ENCODE measurements around the gene SKOR1.
A peak's percentile ranks its signal among the peaks of the same experiment; 100 is the strongest.

The SKOR1 gene

DNA sequence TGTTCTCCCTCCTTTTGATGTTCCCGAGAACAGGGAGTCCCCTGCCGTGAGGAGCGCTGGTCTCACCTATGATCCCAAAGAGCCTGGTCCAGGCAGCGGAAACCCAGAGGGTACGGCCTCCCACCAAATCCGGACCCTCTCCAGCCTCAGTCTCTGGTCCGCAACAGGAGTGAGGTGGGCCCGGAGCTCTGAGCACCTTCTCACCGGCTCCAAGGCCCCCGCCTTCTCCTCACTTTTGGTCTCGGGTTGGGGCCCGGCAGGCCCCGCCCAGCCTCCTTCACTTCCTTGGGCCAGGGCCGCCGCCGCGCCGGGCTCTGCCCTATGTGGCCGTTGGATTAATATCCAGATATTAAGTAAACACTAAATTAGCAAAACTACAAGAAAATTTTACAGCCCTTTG lies 5.7 kb upstream of the SKOR1 start:
- no peak for DNase-seq

DNA sequence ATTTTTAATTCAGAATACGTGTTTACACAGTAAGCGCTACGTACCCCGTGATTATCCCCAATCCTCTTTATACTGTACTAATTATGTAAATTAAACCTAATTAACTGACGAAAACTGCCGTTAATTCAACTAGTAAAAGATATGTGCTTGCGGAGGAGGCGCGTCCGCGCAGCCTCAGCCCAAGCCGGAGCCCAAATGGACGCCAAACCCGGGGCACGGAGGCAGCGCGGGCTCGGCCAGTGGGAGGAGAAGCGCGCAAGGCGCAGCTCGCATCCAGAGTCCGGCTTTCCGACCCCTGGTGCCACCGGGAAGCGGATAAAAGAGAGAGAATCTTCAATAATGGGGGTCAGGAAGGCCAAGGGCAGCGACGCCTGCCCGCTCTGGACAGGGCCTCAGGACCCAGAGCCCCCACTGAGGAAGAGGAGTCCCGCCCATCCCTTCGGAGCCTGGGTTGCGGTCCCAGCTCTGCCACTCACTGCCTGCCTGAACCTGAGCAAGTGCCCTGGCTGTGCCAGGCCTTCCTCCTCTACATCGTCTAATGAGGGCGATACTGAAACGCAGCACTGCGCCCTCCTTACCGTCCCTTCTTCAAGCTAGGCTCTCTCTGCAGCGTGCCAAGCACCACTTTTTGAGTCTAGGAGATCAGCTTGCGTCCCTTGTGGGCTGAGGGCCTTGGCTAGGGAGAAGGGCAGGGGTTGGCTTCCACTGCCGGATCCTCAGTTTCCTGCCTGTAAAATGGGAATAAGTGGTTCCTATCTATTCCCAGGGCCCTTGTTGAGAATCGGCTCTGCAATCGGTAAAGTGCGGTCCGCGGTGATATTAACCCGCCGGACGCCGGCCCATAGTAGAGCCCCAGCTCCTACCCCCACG lies 5.0 kb upstream of the SKOR1 start:
- no peak for DNase-seq

DNA sequence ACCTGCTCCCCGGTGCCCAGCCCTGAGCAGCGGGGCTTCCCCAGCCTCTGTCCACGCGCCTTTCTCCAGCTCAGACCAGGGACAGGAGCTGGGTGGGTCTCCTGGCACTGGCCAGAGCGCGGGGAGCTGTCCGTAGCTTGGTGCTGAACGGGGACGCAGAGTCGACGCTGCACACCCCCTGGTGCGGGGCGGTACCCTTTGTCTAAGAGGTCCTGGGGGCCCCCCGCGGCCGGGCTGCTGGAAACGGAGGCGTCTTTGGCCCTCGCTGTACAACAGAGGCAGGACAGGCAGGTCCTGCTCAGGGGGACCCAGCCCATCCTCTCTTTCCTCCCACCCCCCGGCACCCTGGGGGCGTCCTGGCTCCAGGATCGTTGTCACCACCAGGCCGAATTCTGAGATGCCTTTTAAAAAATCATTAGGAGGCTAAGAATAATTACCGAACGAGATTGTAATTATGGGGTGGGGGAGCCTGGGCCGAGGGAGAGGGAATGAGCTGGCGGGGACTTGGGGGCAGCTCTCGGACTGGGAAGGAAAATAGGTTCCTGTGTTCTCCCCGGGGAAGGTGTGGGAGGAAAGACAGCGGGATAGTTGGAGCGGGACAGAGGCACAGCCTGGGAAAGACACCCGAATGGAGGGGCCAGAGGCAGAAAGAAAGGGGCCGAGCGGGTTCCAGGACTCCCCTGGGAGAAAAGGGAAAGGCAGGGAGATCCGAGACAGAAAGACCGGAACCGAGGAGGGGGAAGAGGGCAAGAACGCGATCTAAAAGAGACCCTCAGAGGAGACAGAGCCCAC lies 4.1 kb upstream of the SKOR1 start:
- DNase-seq: no peak

DNA sequence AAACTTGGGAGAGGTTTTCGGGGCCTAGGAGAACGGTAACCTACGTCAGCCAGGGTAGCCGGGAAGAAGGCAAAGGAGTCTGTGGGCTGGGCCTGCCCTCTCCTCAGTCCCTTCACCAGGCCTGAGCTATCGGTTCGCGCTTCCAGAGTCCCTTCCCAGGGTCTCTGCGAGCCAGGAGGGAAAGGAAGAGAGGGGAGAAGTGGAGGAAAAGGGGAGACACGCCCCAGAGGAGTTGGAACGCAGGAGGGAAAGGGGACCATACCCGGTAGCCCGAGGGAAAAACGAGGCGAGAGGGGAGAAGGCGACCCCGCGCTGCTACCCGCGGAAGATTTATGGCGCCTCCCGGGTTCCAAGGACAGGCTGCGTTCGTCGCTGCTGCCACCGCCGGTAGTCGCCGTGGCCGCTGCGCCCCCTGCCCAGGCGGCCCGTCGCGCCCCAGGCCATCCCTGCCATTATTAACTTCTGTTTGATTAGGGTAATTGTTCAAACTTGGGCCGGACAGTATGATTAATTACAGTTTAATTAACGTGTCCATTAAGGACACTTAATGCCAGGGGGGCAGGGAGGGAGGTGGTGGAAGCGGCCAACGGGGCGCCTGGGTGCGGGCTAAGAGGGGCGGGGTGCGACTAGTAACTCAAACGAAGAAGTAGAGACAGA lies 3.4 kb upstream of the SKOR1 start:
- DNase-seq: no peak

DNA sequence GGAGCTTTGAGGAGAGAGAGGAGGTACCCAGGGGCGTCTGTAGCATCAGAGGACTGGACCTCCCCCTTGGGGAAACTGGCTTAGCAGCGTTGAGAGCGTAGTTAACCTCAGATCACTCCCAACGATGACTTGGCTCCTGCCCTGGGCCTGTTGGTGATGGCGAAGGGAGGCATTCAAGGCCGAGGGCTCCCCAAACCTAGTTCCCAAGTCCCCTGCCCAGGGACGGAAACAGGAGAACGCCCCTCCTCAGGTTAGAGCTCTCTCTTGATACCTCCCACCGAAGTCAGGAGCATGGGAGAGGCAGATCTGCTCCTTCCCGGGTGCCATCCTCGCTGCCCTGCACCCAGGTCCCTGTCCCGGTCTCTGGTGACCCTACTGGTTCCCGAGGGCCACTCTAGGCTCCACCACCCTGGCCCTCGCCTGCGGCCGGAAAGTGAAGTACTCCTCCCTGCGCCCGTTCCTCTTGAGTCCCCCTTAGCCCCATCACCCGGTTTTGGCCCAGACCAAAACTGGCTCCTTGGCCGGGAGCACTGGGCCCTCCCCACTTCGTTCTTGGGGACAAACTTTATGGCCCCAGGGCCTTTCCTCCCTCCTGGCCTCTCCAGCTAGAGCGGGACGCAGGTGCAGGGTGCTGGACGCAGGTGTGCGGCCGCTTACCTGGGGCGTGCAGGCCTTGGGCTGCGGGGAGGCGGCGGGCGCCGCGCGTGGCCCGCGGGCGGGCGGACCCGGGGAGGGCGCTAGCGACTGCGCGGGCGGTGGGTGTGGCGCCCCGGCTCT lies 2.6 kb upstream of the SKOR1 start:
- DNase-seq: peak; percentile 4

DNA sequence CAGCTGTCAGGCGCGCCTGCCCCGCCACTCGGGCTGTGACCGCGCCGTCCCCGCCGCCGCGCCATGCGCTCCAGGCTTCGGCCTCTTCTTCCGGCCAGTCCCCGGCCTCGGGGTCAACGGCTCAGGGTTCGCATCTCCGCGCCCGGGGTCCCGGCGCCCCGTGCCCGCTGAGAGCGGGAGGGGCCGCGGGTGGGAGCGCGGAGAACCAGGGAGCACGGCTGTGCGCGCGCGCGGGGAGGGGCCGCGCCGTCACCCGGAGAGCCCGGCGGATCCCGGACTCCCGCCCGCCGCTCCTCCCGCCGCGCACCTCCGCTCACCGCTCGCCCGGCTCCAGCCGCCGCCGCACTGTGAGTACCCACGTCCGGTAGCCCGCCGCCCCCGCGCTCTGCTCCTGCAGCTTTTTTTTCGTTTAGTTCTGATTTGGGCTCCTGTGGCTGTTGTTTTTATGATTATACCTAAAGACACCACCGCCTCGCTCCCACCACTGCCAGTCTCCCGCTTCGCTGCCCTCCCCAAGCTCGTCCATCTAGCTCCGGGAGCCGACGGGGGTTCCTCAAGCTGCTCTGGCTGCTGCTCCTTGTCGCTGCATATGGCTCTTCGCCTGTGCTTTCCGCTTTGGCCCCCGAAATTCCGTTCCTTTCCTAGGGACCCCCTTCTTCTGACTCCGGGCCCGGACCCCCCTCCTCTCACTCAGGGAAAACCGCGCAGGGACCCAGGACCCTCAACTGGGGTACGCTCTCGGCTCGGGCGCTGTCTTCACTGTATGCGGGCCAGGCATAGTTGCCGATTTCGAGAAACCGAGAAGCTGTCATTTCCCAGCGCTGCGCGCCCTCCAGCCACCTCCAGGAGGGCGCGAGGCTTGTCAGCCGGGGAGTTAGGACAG lies 1.8 kb upstream of the SKOR1 start:
- peak; percentile 32 for DNase-seq

DNA sequence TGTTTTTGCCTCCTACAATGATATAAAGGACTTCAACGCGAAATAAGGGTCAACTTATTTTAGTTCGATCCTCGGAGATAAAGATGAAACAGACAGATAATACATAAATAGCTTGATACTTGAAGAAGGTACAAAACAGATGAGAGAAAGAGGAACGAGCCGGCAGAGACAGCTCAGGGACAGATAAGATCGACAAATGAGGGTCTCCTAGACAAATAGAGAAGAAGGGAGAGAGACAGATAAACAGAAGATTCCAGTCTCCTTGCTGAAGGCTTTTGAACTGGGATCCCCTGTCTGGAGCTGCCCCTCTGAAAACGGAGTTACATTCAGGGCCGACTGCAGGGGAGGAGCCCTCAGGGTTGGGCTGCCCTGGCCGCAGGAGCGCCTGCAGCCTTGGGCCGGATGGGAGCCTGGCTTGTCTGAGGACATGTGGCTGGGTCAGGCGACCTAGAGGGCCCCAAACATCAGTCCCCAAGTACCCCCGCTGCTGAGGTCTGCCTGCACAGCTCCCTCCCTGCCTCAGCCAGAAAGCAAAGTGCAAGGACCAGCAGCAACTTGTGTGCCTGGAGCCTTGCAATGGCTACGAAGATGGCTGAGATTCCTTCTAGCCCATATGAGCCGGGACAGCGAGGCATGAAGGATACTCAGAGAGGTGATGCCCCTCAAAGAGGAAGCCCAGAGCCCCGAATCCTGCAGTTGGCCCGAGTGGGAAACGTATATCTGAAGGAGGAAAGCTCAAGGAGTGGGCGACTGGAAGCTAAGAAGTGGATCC lies 926 bp upstream of the SKOR1 start:
- no peak for DNase-seq

DNA sequence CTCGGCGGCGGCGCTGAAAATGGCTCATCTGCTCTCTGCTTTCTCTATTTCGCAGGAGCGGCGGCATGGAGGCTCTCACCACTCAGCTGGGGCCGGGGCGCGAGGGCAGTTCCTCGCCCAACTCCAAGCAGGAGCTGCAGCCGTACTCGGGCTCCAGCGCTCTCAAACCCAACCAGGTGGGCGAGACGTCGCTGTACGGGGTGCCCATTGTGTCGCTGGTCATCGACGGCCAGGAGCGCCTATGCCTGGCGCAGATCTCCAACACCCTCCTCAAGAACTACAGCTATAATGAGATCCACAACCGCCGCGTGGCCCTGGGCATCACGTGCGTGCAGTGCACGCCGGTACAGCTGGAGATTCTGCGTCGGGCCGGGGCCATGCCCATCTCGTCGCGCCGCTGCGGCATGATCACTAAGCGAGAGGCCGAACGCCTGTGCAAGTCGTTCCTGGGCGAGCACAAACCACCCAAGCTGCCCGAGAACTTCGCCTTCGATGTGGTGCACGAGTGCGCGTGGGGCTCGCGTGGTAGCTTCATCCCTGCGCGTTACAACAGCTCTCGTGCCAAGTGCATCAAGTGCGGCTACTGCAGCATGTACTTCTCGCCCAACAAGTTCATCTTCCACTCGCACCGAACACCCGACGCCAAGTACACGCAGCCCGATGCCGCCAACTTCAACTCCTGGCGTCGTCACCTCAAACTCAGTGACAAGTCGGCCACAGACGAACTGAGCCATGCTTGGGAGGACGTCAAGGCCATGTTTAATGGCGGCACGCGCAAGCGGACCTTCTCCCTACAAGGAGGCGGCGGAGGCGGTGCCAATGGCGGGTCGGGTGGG lies 790 bp downstream of the SKOR1 start:
- no peak for DNase-seq

DNA sequence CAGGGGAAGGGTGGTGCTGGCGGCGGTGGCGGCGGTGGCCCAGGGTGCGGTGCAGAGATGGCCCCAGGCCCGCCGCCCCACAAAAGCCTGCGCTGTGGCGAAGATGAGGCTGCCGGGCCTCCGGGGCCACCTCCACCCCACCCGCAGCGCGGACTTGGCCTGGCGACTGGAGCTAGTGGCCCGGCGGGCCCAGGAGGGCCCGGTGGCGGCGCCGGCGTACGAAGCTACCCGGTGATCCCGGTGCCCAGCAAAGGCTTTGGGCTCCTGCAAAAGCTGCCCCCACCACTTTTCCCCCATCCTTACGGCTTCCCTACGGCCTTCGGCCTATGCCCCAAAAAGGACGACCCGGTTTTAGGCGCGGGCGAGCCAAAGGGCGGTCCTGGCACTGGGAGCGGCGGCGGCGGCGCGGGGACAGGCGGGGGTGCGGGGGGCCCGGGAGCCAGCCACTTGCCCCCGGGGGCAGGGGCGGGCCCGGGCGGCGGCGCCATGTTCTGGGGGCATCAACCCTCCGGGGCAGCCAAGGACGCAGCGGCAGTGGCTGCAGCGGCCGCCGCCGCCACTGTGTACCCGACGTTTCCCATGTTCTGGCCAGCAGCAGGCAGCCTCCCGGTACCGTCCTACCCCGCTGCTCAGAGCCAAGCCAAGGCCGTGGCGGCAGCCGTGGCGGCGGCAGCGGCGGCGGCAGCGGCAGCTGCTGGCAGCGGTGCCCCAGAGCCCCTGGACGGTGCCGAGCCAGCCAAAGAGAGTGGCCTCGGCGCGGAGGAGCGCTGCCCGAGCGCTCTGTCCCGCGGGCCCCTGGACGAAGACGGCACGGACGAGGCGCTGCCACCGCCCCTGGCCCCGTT lies 1.6 kb downstream of the SKOR1 start:
- no peak for DNase-seq

DNA sequence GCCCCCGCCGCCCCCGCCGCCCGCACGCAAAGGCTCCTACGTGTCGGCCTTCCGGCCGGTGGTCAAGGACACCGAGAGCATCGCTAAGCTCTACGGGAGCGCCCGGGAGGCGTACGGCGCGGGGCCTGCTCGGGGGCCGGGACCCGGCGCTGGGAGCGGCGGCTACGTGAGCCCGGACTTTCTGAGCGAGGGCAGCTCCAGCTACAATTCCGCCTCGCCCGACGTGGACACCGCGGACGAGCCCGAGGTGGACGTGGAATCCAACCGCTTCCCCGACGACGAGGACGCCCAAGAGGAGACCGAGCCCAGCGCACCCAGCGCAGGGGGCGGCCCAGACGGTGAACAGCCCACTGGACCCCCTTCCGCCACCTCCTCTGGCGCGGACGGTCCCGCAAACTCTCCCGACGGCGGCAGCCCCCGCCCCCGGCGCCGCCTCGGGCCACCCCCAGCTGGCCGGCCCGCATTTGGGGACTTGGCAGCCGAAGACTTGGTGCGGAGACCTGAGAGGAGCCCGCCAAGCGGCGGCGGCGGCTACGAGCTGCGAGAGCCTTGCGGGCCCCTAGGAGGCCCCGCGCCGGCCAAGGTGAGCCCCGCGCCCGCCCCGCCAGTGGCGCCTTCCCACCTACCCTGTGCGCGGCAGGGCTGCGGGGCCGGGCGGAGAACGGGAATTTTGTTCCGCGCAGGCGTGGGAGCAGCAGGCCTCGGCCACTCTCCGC lies 2.4 kb downstream of the SKOR1 start:
- DNase-seq: no peak

DNA sequence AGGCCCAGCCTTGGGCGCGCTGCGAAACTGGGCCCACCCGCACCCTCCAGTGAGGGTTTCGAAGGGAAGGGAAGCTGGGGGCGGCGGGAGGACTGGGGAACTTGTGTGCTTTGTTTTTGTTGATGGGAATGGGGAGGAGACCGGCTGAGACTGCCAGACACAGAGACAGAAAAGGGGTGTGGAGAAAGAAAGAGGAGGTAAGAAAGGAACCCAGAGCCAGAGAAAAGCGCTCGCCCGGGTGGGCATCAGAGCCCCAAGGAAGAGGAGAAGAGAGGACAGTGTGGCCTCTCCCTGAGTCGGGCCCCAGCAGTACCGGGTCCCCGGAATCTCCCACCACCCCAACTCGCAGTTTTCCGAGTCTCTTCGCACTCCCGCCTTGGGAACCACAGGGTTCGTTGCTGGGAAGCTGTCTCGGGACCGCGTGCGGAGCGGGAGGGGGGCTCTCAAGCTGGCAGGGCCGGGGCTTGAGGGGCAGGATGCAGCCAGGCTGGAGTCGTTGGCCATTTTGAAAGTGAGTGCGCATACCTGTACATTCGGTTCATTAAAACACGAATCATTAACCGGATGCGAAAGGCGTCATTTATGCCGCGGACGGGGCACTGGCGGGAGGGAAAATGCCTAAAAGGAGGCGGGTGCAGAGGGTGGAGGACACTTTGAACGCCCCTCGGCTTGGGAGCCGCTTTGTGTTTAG lies 3.1 kb downstream of the SKOR1 start:
- DNase-seq: no peak

DNA sequence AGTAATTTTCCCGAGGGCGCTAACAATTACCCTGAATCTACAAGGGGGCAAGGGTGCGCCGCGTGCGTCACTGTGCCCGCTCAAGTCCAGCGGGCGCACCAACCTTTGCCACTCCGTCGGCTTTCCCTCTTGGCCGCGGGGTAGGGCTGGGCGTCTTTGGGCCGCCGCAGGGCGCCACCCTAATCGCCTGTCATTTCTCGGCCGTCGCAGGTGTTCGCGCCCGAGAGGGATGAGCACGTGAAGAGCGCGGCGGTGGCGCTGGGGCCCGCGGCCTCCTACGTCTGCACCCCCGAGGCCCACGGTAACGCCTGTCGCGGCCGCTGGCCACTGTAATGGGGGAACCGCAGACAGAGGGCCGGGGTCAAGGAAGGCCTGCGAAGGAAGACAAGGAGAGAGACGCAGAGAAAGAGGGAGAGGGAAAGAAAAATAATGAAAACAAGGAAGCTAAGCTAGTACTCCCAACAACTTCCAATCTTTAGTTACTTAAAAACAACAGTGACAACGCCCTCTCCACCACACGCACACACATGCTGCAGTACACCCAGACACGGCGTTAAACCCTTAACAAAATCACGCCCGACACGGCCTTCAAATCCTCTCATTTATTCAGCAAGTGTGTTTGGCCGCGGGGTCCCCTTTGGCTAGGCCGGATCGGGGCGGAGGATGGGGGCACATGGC lies 3.8 kb downstream of the SKOR1 start:
- DNase-seq: no peak

DNA sequence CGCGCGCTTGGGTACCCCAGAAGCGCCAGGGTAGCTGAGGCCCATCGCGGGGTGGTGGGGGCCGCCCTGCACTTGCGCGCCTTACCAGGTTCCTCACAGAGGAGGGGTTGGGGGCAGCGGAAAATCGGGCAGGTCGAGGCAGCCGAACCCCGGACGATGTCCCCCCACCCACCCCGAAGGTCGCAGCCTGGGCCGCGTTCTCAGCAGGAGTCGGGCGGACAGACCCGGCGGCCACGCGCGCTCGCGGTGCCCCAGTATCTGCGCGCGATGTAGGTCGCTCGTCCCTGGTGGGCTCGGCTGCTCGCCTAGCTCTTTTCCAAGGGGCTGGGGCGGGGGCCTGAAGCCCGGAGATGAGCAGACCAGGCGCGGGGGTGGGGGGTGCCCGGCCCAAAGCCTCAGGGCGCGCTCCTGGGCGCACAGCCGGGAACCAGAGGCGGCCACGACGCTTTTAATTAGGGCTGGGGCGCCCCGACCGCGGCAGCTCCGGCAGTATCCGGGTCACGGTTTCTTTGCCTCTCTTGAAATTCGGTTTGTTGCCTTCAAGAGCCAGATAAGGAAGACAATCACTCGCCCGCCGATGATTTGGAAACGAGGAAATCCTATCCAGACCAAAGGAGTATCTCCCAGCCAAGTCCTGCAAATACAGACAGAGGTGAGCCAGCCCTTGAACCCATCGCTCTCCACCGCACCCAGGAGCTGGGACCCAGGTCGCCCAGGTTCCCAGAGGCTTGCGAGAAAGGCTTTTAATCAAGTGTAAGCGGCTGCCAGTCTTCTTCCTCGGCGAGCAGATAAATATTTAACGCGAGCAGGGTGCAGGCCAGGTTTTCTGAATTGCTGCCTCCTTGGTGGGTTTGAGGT lies 4.6 kb downstream of the SKOR1 start:
- DNase-seq: no peak

DNA sequence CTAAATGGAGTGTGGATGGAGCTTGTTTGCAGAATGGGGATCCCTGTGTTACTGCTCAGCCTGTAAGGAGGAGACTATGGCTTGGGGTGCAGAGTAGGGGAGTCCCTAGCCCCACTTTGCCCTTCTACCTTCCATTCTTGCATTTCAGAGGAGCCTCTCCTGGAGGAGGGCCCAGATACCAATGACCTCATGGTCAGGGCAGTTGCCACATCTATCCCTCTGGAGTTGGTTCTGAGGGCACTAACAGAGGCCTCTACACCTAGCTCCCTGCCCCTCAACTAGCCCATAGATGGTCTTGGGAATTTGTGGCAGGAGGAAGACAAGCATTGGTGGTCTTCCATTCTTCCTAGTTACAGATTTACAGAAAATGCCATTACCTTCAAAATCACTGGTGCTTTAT lies 6.1 kb downstream of the SKOR1 start:
- DNase-seq: no peak

DNA sequence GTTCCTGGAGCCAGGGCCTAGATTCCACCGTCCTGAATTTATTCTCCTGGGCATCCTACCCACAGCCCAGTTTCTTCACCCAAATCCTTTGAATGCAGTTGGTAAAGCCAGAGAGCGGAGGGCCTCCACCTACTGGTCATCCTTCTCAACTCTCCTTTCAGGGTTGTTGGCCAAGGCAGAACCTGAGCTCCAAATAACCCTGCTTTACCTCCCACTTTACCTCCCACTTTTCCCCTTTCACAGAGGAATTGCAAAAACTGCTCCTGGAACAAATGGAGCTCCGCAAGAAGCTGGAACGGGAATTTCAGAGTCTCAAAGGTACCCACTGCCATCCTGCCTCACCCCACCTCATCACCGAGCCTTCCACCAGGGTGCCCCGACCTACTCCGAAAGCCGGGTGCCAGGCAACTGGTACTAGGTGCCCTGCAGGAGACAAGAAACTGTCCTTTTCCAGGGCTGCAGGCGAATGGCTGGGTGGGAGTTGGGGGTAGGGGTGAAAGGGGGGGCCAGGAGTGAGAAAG lies 6.8 kb downstream of the SKOR1 start:
- no peak for DNase-seq
